CD4-positive, CD25-positive, alpha-beta regulatory T cell (primary cell): Measurements from ENCODE around the gene EPB41. TPM values are rescaled to one million over a fixed set of nuclear protein-coding genes. Genes with fewer than 3 reads are reported as not detected.

Experiments used
- ATAC-seq, 2 donors: fragments of 150-1000 bp; cut with Tn5 transposase; one replicate each; pipeline ENCODE4 v1.10.0; 2021; ENCODE audit warnings: low read depth in 2 of 2, moderate number of reproducible peaks in 2 of 2, moderate library complexity in 1 of 2
- DNase-seq, 3 donors: peaks; one replicate each; pipeline versions ENCODE4 v3.0.0 to v3.0.0-alpha.2; 2012 to 2022; ENCODE audit warnings: mixed read lengths in 1 of 3
- H3K27ac ChIP-seq: one replicate; pipeline ENCODE4 v1.7.0; 2013; ENCODE audit warnings: mild to moderate bottlenecking, low read length; ENCODE audit not compliant: insufficient read depth, poor library complexity, severe bottlenecking
- H3K27me3 ChIP-seq: one replicate; pipeline ENCODE4 v1.7.0; 2013; ENCODE audit warnings: low read length; ENCODE audit not compliant: control insufficient read depth, insufficient read depth
- H3K36me3 ChIP-seq: one replicate; pipeline ENCODE4 v1.7.0; 2013; ENCODE audit warnings: mild to moderate bottlenecking, low read length, moderate library complexity; ENCODE audit not compliant: control insufficient read depth, insufficient read depth
- H3K4me1 ChIP-seq: 2 replicates; pipeline ENCODE4 v1.7.0; 2013; ENCODE audit warnings: mild to moderate bottlenecking, low read length; ENCODE audit not compliant: insufficient read depth, control insufficient read depth, poor library complexity, severe bottlenecking
- H3K4me3 ChIP-seq: one replicate; pipeline ENCODE4 v1.7.0; 2013; ENCODE audit warnings: low read depth, mild to moderate bottlenecking, low read length, moderate library complexity
- H3K9me3 ChIP-seq, 2 experiments: 1 replicate in 1 of 2; 2 replicates in 1 of 2; pipeline ENCODE4 v1.7.0; 2013; ENCODE audit warnings: low read length in 2 of 2, mild to moderate bottlenecking in 1 of 2, moderate library complexity in 1 of 2; ENCODE audit not compliant: control insufficient read depth in 2 of 2
- H3K27ac Mint-ChIP-seq, 3 donors: one replicate each; pipeline ENCODE4 v1.8.0; 2020 to 2022; ENCODE audit warnings: mild to moderate bottlenecking in 3 of 3, mixed read lengths in 3 of 3, moderate library complexity in 2 of 3
- H3K27me3 Mint-ChIP-seq: one replicate; pipeline ENCODE4 v1.8.0; 2022; ENCODE audit warnings: mild to moderate bottlenecking, mixed read lengths
- H3K36me3 Mint-ChIP-seq: one replicate; pipeline ENCODE4 v1.8.0; 2020; ENCODE audit warnings: mixed read lengths
- H3K4me1 Mint-ChIP-seq, 4 donors: one replicate each; pipeline ENCODE4 v1.8.0; 2020 to 2022; ENCODE audit warnings: mixed read lengths in 4 of 4, mild to moderate bottlenecking in 1 of 4
- H3K4me3 Mint-ChIP-seq, 4 donors: one replicate each; pipeline ENCODE4 v1.8.0; 2020 to 2022; ENCODE audit warnings: mild to moderate bottlenecking in 4 of 4, mixed read lengths in 4 of 4, moderate library complexity in 3 of 4
- H3K9me3 Mint-ChIP-seq, 7 donors: one replicate each; pipeline ENCODE4 v1.8.0; 2020 to 2022; ENCODE audit warnings: mixed read lengths in 7 of 7, mild to moderate bottlenecking in 3 of 7, moderate library complexity in 2 of 7
- polyA plus RNA-seq, 4 donors: library from polyadenylated mRNA; unstranded; fragments of 300-500 nt; fragmentation: Illumina TruSeq; gene quantifications; one replicate each; pipeline ENCODE4 v1.2.3, GENCODE V29; 2021
- total RNA-seq: library from RNA; stranded (reverse); gene quantifications from one replicate; pipeline ENCODE4 v1.2.3, GENCODE V29; 2022

EPB41 gene
- total and polyA plus RNA-seq, 5 donors from 2014 or later: 118 to 309 (median 161) TPM

- H3K36me3 Mint-ChIP-seq: no peaks in the 10 kb centered on the region
- no peaks in the 10 kb centered on the region for H3K36me3 ChIP-seq
- DNase-seq: no peak
- H3K9me3 ChIP-seq: no peaks in the 10 kb centered on the region
- H3K9me3 Mint-ChIP-seq: peaks cover 0 to 1% (median 0%) of the 10 kb centered on the region in 7 donors
- H3K4me1 ChIP-seq: no peaks in the 10 kb centered on the region
- no peaks in the 10 kb centered on the region for H3K4me1 Mint-ChIP-seq
- no peak overlapping the region for H3K4me3 ChIP-seq
- no peak overlapping the region for H3K4me3 Mint-ChIP-seq
- H3K27ac Mint-ChIP-seq: no peak overlapping the region
- no peak overlapping the region for H3K27ac ChIP-seq
- peaks cover 38% of the 10 kb centered on the region for H3K27me3 Mint-ChIP-seq
- H3K27me3 ChIP-seq: no peaks in the 10 kb centered on the region
- peak in 1 of 2 donors; percentile 42 for ATAC-seq
Observed at GRCh38 chr1:29133861-29134694, 219.7 kb downstream of the EPB41 start.

GRCh38 chr1:29134695-29135028, 220.3 kb downstream of the EPB41 start:
- H3K4me3 ChIP-seq: no peak overlapping the region
- H3K36me3 ChIP-seq: no peaks in the 10 kb centered on the region
- ATAC-seq: no peak
- H3K27me3 ChIP-seq: no peaks in the 10 kb centered on the region
- H3K4me1 ChIP-seq: no peaks in the 10 kb centered on the region
- H3K36me3 Mint-ChIP-seq: no peaks in the 10 kb centered on the region
- peaks cover 0 to 1% (median 0%) of the 10 kb centered on the region in 7 donors for H3K9me3 Mint-ChIP-seq
- H3K4me3 Mint-ChIP-seq: no peak overlapping the region
- peaks cover 35% of the 10 kb centered on the region for H3K27me3 Mint-ChIP-seq
- DNase-seq: no peak
- no peak overlapping the region for H3K27ac Mint-ChIP-seq
- H3K4me1 Mint-ChIP-seq: no peaks in the 10 kb centered on the region
- no peaks in the 10 kb centered on the region for H3K9me3 ChIP-seq
- H3K27ac ChIP-seq: no peak overlapping the region

GRCh38 chr1:29136391-29136915, 222.1 kb downstream of the EPB41 start:
- Mint-ChIP-seq H3K36me3 (no peaks in the 10 kb centered on the region), H3K4me1 (no peaks in the 10 kb centered on the region), H3K9me3 (peaks cover 0 to 2% (median 0%) of the 10 kb centered on the region in 7 donors), H3K4me3 (no peak overlapping the region), H3K27ac (no peak overlapping the region), H3K27me3 (peaks cover 26% of the 10 kb centered on the region)
- DNase-seq (no peak), ATAC-seq (no peak)
- H3K4me3 ChIP-seq: no peak overlapping the region
- no peaks in the 10 kb centered on the region for H3K36me3 ChIP-seq
- H3K27me3 ChIP-seq: no peaks in the 10 kb centered on the region
- H3K9me3 ChIP-seq: no peaks in the 10 kb centered on the region
- H3K4me1 ChIP-seq: no peaks in the 10 kb centered on the region
- H3K27ac ChIP-seq: no peak overlapping the region

- Mint-ChIP-seq H3K27me3 (peaks cover 5% of the 10 kb centered on the region), H3K4me1 (peaks cover 0 to 7% (median 0%) of the 10 kb centered on the region in 4 donors), H3K36me3 (peaks cover 18% of the 10 kb centered on the region), H3K9me3 (peaks cover 0 to 4% (median 0%) of the 10 kb centered on the region in 7 donors), H3K4me3 (no peak overlapping the region), H3K27ac (peak overlapping the region in 1 of 3 donors; percentile 49)
- DNase-seq (no peak), ATAC-seq (no peak)
- Histone ChIP-seq H3K27me3 (no peaks in the 10 kb centered on the region), H3K27ac (no peak overlapping the region), H3K4me1 (no peaks in the 10 kb centered on the region), H3K36me3 (peaks cover 15% of the 10 kb centered on the region), H3K9me3 (no peaks in the 10 kb centered on the region), H3K4me3 (no peak overlapping the region)
Observed at GRCh38 chr1:29142714-29143113, 228.3 kb downstream of the EPB41 start.

GRCh38 chr1:29144178-29144577, 229.8 kb downstream of the EPB41 start:
- Histone ChIP-seq H3K27me3 (no peaks in the 10 kb centered on the region), H3K36me3 (peaks cover 30% of the 10 kb centered on the region), H3K27ac (no peak overlapping the region), H3K4me1 (no peaks in the 10 kb centered on the region), H3K9me3 (no peaks in the 10 kb centered on the region), H3K4me3 (no peak overlapping the region)
- H3K27me3 Mint-ChIP-seq: peaks cover 5% of the 10 kb centered on the region
- no peak for ATAC-seq
- peaks cover 33% of the 10 kb centered on the region for H3K36me3 Mint-ChIP-seq
- H3K27ac Mint-ChIP-seq: no peak overlapping the region
- H3K4me1 Mint-ChIP-seq: peaks cover 0 to 10% (median 0%) of the 10 kb centered on the region in 4 donors
- no peak overlapping the region for H3K4me3 Mint-ChIP-seq
- no peak for DNase-seq
- peaks cover 0 to 4% (median 0%) of the 10 kb centered on the region in 7 donors for H3K9me3 Mint-ChIP-seq

- peak overlapping the region in 1 of 4 donors; percentile 21 for H3K4me3 Mint-ChIP-seq
- Histone ChIP-seq H3K27ac (no peak overlapping the region), H3K4me1 (no peaks in the 10 kb centered on the region), H3K27me3 (no peaks in the 10 kb centered on the region), H3K9me3 (no peaks in the 10 kb centered on the region), H3K4me3 (no peak overlapping the region), H3K36me3 (peaks cover 45% of the 10 kb centered on the region)
- no peak for DNase-seq
- no peak for ATAC-seq
- peaks cover 0 to 10% (median 0%) of the 10 kb centered on the region in 4 donors for H3K4me1 Mint-ChIP-seq
- peaks cover 47% of the 10 kb centered on the region for H3K36me3 Mint-ChIP-seq
- peak overlapping the region in 1 of 3 donors; percentile 59 for H3K27ac Mint-ChIP-seq
- peaks cover 5% of the 10 kb centered on the region for H3K27me3 Mint-ChIP-seq
- peaks cover 0 to 4% (median 0%) of the 10 kb centered on the region in 7 donors for H3K9me3 Mint-ChIP-seq
Observed at GRCh38 chr1:29145739-29146437, 231.5 kb downstream of the EPB41 start.

GRCh38 chr1:29148656-29149491, 234.5 kb downstream of the EPB41 start:
- no peaks in the 10 kb centered on the region for H3K9me3 ChIP-seq
- H3K36me3 Mint-ChIP-seq: peaks cover 65% of the 10 kb centered on the region
- H3K9me3 Mint-ChIP-seq: peaks cover 0 to 4% (median 0%) of the 10 kb centered on the region in 7 donors
- H3K27ac ChIP-seq: no peak overlapping the region
- H3K27ac Mint-ChIP-seq: no peak overlapping the region
- no peaks in the 10 kb centered on the region for H3K4me1 ChIP-seq
- peaks cover 0 to 5% (median 2%) of the 10 kb centered on the region in 4 donors for H3K4me1 Mint-ChIP-seq
- peak overlapping the region in 1 of 4 donors; percentile 43 for H3K4me3 Mint-ChIP-seq
- no peak for ATAC-seq
- peaks cover 5% of the 10 kb centered on the region for H3K27me3 Mint-ChIP-seq
- no peak for DNase-seq
- H3K27me3 ChIP-seq: no peaks in the 10 kb centered on the region
- no peak overlapping the region for H3K4me3 ChIP-seq
- peaks cover 74% of the 10 kb centered on the region for H3K36me3 ChIP-seq
